Upper lobe of left lung (tissue), 6 donors: ENCODE data around the gene VPS36. TPM values are rescaled to one million over a fixed set of nuclear protein-coding genes. Genes with fewer than 3 reads are reported as not detected.

Experiments
- ATAC-seq, 2 donors: fragments of 200-7000 bp; cut with Tn5 transposase; one replicate each; pipeline ENCODE4 v1.9.1; 2022; ENCODE audit warnings: mild to moderate bottlenecking in 2 of 2, moderate library complexity in 2 of 2; ENCODE audit not compliant: low FRiP score in 2 of 2
- DNase-seq, 2 donors: peaks; one replicate each; pipeline ENCODE4 v3.0.0-alpha.2; 2019 to 2020
- H3K27ac ChIP-seq, 4 donors: fragments of 200-600 bp; sonication (generic); one replicate each; pipeline ENCODE4 v1.5.1; 2016 to 2019
- H3K27me3 ChIP-seq, 4 donors: fragments of 200-600 bp; sonication (generic); one replicate each; pipeline ENCODE4 v1.5.1; 2017 to 2019
- H3K36me3 ChIP-seq, 4 donors: fragments of 200-600 bp; sonication (generic); one replicate each; pipeline ENCODE4 v1.5.1; 2016 to 2019
- H3K4me1 ChIP-seq, 4 donors: fragments of 200-600 bp; sonication (generic); one replicate each; pipeline ENCODE4 v1.5.1; 2018 to 2019
- H3K4me3 ChIP-seq, 4 donors: fragments of 200-600 bp; sonication (generic); one replicate each; pipeline ENCODE4 v1.5.1; 2017 to 2019; ENCODE audit warnings: mild to moderate bottlenecking in 2 of 4, moderate library complexity in 1 of 4
- H3K9me3 ChIP-seq, 4 donors: fragments of 200-600 bp; sonication (generic); one replicate each; pipeline ENCODE4 v1.5.1; 2018 to 2019
- EP300 ChIP-seq, 4 donors: sonication (generic); formaldehyde crosslinking; IDR thresholded peaks; one replicate each; pipeline ENCODE4 v1.5.1; 2017; ENCODE audit warnings: antibody characterized with exemption in 4 of 4, control low read depth in 2 of 4
- POLR2A ChIP-seq, 4 donors: fragments of 450-650 bp; IDR thresholded peaks; one replicate each; pipeline ENCODE4 v1.5.1; 2016 to 2017; ENCODE audit warnings: antibody characterized with exemption in 4 of 4, mild to moderate bottlenecking in 2 of 4
- POLR2AphosphoS5 ChIP-seq, 2 donors: sonication (generic); formaldehyde crosslinking; IDR thresholded peaks; one replicate each; pipeline ENCODE4 v1.5.1; 2017; ENCODE audit warnings: antibody characterized with exemption in 2 of 2
- WGBS, 2 donors: methylation state at CpG; one replicate each; pipeline ENCODE4 v1.1.5; 2017 to 2018; 5-methylcytosine and 5-hydroxymethylcytosine counted together
- total RNA-seq, 6 donors: library from RNA; depleted of rRNA in 4 of 6; stranded (reverse); fragments of >200 nt in 4 of 6; gene quantifications; one replicate each; pipeline versions ENCODE4 v1.1.0 to v1.2.1, GENCODE V29; 2016 to 2021
- TF ChIP-seq, protein P1 (sequence below), 6 experiments: fragments of 450-650 bp in 4 of 6; fragments of 200-600 bp in 2 of 6; sonication (generic) in 2 of 6; IDR thresholded peaks; one replicate each; pipeline ENCODE4 v1.5.1; 2016 to 2019; ENCODE audit warnings: antibody characterized with exemption in 6 of 6
- donor health status: DM: no; HTN: no; CAD: no; lungs with moderate emphysema.
- donor health status: DM: no; HTN: yes; CAD: no; lungs with severe emphysema.

The VPS36 gene
- total RNA-seq, 6 donors from 2014 or later: 32.1 to 78.6 (median 37.7) TPM

DNA sequence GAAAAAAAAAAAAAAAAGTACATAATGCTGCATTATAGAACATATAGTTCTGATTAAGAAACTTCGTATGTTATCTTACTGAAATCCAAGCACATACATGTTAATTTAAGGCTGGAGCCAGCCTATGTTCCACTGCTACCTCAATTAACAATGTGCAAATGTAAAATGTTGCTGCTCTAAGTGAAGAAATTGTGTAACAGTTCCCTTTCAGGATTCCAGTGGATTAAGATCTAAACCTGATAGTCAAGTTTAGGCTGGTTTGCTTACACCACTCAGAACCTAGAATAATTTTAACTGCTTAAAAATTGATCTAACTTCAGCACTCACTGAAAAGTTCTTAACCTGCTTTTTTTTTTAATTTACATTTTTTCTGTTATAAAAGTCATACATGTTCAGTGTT lies 4.2 kb downstream of the VPS36 start:
- no peak overlapping the region for H3K4me3 ChIP-seq
- no peak for TF ChIP-seq POLR2A (IDR thresholded peaks at IDR 0.05)
- no peak for TF ChIP-seq EP300 (IDR thresholded peaks at IDR 0.05)
- no peak for TF ChIP-seq POLR2AphosphoS5 (IDR thresholded peaks at IDR 0.05)
- TF ChIP-seq, protein P1, sequence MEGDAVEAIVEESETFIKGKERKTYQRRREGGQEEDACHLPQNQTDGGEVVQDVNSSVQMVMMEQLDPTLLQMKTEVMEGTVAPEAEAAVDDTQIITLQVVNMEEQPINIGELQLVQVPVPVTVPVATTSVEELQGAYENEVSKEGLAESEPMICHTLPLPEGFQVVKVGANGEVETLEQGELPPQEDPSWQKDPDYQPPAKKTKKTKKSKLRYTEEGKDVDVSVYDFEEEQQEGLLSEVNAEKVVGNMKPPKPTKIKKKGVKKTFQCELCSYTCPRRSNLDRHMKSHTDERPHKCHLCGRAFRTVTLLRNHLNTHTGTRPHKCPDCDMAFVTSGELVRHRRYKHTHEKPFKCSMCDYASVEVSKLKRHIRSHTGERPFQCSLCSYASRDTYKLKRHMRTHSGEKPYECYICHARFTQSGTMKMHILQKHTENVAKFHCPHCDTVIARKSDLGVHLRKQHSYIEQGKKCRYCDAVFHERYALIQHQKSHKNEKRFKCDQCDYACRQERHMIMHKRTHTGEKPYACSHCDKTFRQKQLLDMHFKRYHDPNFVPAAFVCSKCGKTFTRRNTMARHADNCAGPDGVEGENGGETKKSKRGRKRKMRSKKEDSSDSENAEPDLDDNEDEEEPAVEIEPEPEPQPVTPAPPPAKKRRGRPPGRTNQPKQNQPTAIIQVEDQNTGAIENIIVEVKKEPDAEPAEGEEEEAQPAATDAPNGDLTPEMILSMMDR (IDR thresholded peaks at IDR 0.05): no peak
- 76 to 79% methylated on average over 1 of the region's 1 CpG for WGBS, 2 donors
- no peaks in the 10 kb centered on the region for H3K27me3 ChIP-seq
- ATAC-seq: no peak
- peaks cover 3 to 20% (median 9%) of the 10 kb centered on the region in 4 donors for H3K36me3 ChIP-seq
- no peak for DNase-seq
- H3K4me1 ChIP-seq: peaks cover 20 to 33% (median 22%) of the 10 kb centered on the region in 4 donors
- no peaks in the 10 kb centered on the region for H3K9me3 ChIP-seq
- no peak overlapping the region for H3K27ac ChIP-seq

DNA sequence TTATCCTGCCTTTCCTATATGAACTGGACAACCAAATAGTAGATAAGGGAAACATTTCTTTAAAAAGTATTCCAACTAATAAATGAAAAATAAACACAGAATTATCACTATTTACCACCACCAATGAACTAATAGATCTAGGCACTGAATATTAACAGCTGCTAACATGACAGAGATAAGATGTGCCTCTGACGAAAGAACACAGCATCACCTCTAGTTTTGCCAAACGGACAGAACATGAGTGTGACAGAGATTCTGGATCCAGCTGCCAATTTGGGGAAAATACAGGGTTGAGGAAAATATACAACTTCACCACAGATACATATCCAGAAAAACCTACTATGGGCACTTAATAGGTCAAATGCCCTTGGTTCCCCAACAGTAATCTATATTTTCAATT lies 18.0 kb downstream of the VPS36 start:
- H3K4me1 ChIP-seq: peaks cover 13 to 22% (median 17%) of the 10 kb centered on the region in 4 donors
- ATAC-seq (no peak), DNase-seq (no peak)
- 76 to 95% methylated on average over 2 of the region's 2 CpGs for WGBS, 2 donors
- H3K4me3 ChIP-seq: no peak overlapping the region
- peaks cover 11 to 59% (median 20%) of the 10 kb centered on the region in 4 donors for H3K36me3 ChIP-seq
- H3K27ac ChIP-seq: peak overlapping the region in 2 of 4 donors; percentile 2 to 35
- TF ChIP-seq EP300 (IDR thresholded peaks at IDR 0.05) (no peak), POLR2A (IDR thresholded peaks at IDR 0.05) (no peak), POLR2AphosphoS5 (IDR thresholded peaks at IDR 0.05) (no peak)
- TF ChIP-seq, protein P1 (IDR thresholded peaks at IDR 0.05): no peak
- H3K9me3 ChIP-seq: no peaks in the 10 kb centered on the region
- H3K27me3 ChIP-seq: no peaks in the 10 kb centered on the region

DNA sequence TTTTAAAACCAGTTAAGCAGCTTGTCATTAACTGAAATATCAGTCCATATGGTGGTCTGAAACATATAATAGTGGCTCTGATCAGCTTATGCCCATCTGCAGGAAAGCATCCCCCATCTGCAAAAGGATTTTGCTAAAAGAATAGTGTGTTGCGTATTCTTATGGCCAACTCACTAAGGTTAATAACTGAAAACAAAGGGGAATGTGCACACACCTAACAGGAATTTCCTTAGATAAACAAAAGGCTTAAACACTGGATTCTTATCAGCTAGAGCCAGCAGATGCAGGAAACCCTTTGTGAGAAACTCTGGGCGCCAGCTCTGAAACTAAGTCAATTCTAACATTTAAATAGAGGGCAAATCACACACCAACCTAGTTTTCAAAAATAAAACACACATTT lies 22.1 kb downstream of the VPS36 start:
- 55 to 56% methylated on average over 2 of the region's 2 CpGs for WGBS, 2 donors
- H3K9me3 ChIP-seq: no peaks in the 10 kb centered on the region
- peaks cover 12 to 61% (median 22%) of the 10 kb centered on the region in 4 donors for H3K36me3 ChIP-seq
- peaks cover 8 to 18% (median 13%) of the 10 kb centered on the region in 4 donors for H3K4me1 ChIP-seq
- peak overlapping the region in 1 of 4 donors; percentile 43 for H3K27ac ChIP-seq
- TF ChIP-seq, protein P1 (IDR thresholded peaks at IDR 0.05): no peak
- TF ChIP-seq EP300 (IDR thresholded peaks at IDR 0.05): peak in 1 of 4 donors; percentile 58
- ATAC-seq (no peak), DNase-seq (no peak)
- H3K27me3 ChIP-seq: no peaks in the 10 kb centered on the region
- no peak overlapping the region for H3K4me3 ChIP-seq

DNA sequence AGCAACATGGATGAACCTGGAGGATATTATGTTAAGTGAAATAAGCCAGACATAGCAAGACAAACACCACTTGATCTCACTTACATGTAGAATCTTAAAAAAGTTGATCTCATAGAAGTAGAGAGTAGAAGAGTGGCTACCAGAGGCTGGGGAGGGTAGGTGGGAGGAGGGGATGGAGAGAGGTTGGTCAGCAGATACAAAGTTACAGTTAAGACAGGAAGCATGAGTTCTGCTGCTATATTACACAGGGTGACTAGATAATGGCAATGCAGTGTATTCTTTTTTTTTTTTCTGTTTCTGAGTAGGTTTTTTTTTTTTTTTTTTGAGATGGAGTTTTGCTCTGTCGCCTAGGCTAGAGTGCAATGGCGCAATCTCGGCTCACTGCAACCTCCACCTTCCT lies 29.2 kb downstream of the VPS36 start:
- Histone ChIP-seq H3K27me3 (no peaks in the 10 kb centered on the region), H3K4me1 (peaks cover 0 to 3% (median 0%) of the 10 kb centered on the region in 4 donors), H3K36me3 (peaks cover 5 to 74% (median 30%) of the 10 kb centered on the region in 4 donors), H3K27ac (no peak overlapping the region), H3K4me3 (no peak overlapping the region), H3K9me3 (no peaks in the 10 kb centered on the region)
- TF ChIP-seq, protein P1 (IDR thresholded peaks at IDR 0.05): no peak
- TF ChIP-seq EP300 (IDR thresholded peaks at IDR 0.05): no peak
- no peak for TF ChIP-seq POLR2A (IDR thresholded peaks at IDR 0.05)
- TF ChIP-seq POLR2AphosphoS5 (IDR thresholded peaks at IDR 0.05): no peak
- ATAC-seq: no peak
- no peak for DNase-seq
- WGBS, 2 donors: 80 to 85% methylated on average over 3 of the region's 3 CpGs

DNA sequence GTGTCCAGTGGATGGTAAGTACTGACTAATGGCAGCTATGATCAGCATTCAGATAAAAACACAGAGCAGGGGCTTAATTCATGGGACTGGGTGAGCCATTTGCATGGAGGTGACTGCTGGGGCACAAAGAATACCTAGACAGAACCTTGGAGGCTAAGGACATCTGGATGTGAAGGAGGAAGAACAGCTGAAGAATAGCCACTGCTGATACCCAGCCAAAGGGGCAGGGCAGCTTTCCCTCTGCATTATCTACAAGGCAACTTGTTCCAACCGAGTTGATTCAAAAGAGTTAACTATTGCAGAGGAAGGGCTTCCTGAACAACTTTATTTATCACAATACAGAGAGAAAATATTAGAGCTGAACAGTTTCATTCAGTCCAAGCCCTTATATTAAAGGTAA lies 31.4 kb downstream of the VPS36 start:
- Histone ChIP-seq H3K27me3 (no peaks in the 10 kb centered on the region), H3K36me3 (peaks cover 9 to 71% (median 42%) of the 10 kb centered on the region in 4 donors), H3K4me1 (no peaks in the 10 kb centered on the region), H3K4me3 (no peak overlapping the region), H3K27ac (peak overlapping the region in 1 of 4 donors; percentile 43), H3K9me3 (no peaks in the 10 kb centered on the region)
- ATAC-seq (no peak), DNase-seq (no peak)
- 40 to 54% methylated on average over 1 of the region's 1 CpG for WGBS, 2 donors
- TF ChIP-seq EP300 (IDR thresholded peaks at IDR 0.05) (no peak), POLR2A (IDR thresholded peaks at IDR 0.05) (no peak), POLR2AphosphoS5 (IDR thresholded peaks at IDR 0.05) (no peak)
- TF ChIP-seq, protein P1 (IDR thresholded peaks at IDR 0.05): no peak
